BLaER1 (cell line): Measurements from ENCODE around the gene HTR2A.

Source experiments
- H3K27ac ChIP-seq: shearing (Covaris generic); formaldehyde crosslinking; 2 replicates; pipeline ENCODE4 v1.8.1; 2022
- H3K27me3 ChIP-seq: shearing (Covaris generic); formaldehyde crosslinking; 2 replicates; pipeline ENCODE4 v1.8.1; 2022
- H3K36me3 ChIP-seq: shearing (Covaris generic); formaldehyde crosslinking; 2 replicates; pipeline ENCODE4 v1.8.1; 2022
- H3K4me1 ChIP-seq: shearing (Covaris generic); formaldehyde crosslinking; 2 replicates; pipeline ENCODE4 v1.8.1; 2022
- H3K4me2 ChIP-seq: shearing (Covaris generic); formaldehyde crosslinking; 2 replicates; pipeline ENCODE4 v1.8.1; 2022
- H3K4me3 ChIP-seq: shearing (Covaris generic); formaldehyde crosslinking; 2 replicates; pipeline ENCODE4 v1.8.1; 2022
- H3K9ac ChIP-seq: shearing (Covaris generic); formaldehyde crosslinking; 2 replicates; pipeline ENCODE4 v1.8.1; 2022
- H3K9me3 ChIP-seq: shearing (Covaris generic); formaldehyde crosslinking; 2 replicates; pipeline ENCODE4 v1.8.1; 2022
- H4K20me1 ChIP-seq: shearing (Covaris generic); formaldehyde crosslinking; 2 replicates; pipeline ENCODE4 v1.8.1; 2022
- Cebpa-rat ChIP-seq: shearing (Covaris generic); IDR thresholded peaks from 2 replicates; pipeline ENCODE4 v1.8.1; 2022

Gene HTR2A

DNA sequence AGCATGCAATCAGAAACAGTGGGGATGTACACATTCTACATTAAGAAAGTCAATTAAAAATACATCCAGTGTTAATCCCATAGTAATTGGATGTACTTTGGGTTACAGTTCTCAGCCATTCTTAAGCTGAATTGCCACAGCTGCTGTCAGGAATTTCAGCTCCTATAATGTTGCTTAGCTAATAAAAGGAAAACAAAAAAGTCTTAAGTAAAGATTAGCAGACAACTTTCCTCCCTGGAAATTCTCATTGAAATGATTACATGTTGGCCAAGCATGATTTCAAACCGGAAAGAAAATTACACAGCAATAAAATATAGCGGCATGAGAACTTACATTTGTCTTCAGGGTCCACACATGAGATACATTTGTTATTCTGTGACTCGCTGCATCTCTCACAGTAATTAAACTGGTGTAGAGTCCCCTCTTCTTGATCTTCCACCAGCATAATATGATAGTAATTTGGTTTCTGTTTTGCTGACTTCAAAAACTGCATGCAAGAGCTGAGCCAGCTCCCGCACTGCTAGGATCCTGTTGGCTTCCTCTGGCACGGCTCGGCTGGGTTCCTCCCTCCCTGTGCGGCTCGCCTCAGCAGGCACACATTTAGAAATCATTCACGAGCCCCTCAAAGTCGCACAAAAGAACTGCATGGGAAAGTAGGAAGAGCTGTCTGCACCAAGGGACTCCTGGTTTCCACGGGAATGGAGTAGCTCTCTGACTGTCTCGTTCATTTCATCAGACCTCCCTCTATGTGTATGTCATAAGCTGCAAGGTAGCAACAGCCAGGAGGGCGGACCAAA lies at the start of gene HTR2A:
TSS of gene HTR2A (minus strand) at position 713 of the 797 bp plus-strand sequence. CDS start 1,147 bp downstream, outside the sequence.
- no peaks in the 10 kb centered on the region for H3K36me3 ChIP-seq
- H3K4me3 ChIP-seq: no peak within 1 kb of the TSS
- no peak for TF ChIP-seq Cebpa-rat
- no peak within 1 kb of the TSS for H3K27ac ChIP-seq
- peaks cover 27% of the 10 kb centered on the region for H3K4me1 ChIP-seq
- no peak within 1 kb of the TSS for H3K9ac ChIP-seq
- H3K4me2 ChIP-seq: peak within 1 kb of the TSS; percentile 36
- H3K9me3 ChIP-seq: no peaks in the 10 kb centered on the region
- no peaks in the 10 kb centered on the region; the same call in 1 of the 2 replicates for H3K27me3 ChIP-seq
- H4K20me1 ChIP-seq: no peaks in the 10 kb centered on the region

DNA sequence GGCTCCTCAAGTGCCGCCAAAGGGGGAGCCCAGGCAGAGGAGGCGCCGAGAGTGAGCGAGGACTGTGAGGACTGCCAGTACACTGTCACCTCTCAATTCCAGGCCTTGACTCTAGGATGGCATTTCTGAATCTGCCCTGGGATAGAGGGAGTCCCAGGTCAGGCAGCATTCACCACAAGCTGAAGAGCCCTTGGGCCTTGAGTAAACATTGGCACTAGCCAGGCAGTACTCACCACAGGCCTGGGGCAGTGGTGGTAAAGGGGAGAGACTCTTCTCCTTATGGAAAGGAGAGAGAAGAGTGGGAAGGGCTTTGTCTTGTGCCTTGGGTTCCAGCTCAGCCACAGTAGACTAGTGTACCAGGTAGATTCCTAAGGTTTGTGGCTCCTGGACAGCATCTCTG lies 39.7 kb upstream of the HTR2A start:
- H3K4me2 ChIP-seq: no peak overlapping the region
- no peak overlapping the region for H3K4me3 ChIP-seq

DNA sequence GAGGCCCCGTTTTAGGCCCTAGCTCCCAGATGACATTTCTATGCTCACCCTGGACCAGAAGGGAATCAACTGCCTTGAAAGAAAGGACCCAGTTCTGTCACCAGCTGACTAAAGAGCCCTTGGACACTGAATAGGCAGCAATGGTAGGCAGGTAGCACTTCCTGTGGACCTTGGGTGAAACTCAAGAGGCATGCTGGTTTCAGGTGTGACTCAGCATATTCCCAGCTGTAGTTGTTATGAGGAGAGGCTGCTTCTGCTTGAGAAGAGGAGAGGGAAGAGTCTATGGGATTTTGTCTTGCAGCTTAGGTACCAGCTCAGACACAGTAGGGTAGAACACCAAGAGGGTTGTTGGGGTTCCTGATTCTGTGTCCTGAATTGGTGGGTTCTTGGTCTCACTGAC lies 37.9 kb upstream of the HTR2A start:
- no peaks in the 10 kb centered on the region for H3K27me3 ChIP-seq
- TF ChIP-seq Cebpa-rat: no peak
- no peak overlapping the region for H3K9ac ChIP-seq
- H3K9me3 ChIP-seq: peaks cover 37% of the 10 kb centered on the region
- H3K27ac ChIP-seq: no peak overlapping the region
- H3K4me3 ChIP-seq: no peak overlapping the region
- H3K4me1 ChIP-seq: no peaks in the 10 kb centered on the region
- H3K4me2 ChIP-seq: no peak overlapping the region
- no peaks in the 10 kb centered on the region for H3K36me3 ChIP-seq
- H4K20me1 ChIP-seq: no peaks in the 10 kb centered on the region

More for the DNA sequence above, 39.7 kb upstream of the HTR2A start:
- no peak for TF ChIP-seq Cebpa-rat
- no peaks in the 10 kb centered on the region for H4K20me1 ChIP-seq
- H3K4me1 ChIP-seq: no peaks in the 10 kb centered on the region
- H3K9me3 ChIP-seq: peaks cover 38% of the 10 kb centered on the region
- no peak overlapping the region for H3K27ac ChIP-seq
- H3K36me3 ChIP-seq: no peaks in the 10 kb centered on the region
- H3K27me3 ChIP-seq: no peaks in the 10 kb centered on the region
- H3K9ac ChIP-seq: no peak overlapping the region

DNA sequence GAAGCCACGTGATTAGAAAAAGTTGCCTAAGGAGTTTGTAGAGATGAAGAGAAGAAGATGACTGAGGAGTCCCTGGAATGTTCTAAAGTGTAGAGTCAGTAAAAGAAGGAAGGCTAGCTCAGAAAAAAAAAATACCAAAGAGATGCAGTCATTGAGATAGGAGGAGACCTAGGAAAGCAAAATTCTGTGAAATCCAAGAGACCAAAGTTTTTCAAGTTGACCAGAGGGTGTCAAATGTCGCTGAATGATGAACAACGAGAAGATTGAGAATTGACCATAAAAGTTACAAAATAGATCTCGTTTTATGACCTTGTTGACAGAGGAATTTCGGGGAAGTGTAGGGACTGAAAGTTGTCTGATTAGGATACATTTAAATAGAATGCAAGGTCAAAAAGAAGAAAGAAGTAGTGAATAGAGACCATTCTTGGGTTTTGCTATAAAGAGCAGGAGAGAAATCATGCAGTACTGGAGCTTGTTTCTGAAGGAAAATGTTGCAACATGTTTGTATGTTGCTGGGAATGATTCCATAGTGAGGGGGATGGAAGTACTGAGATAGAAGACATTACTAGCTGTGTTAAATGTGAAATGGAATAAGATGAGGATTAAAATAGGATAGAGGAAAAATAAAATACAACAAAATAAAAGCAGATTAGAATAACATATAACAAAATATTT lies 30.2 kb upstream of the HTR2A start:
- H4K20me1 ChIP-seq: no peaks in the 10 kb centered on the region
- H3K27ac ChIP-seq: no peak overlapping the region
- H3K4me2 ChIP-seq: no peak overlapping the region
- no peaks in the 10 kb centered on the region for H3K27me3 ChIP-seq
- H3K4me3 ChIP-seq: no peak overlapping the region
- H3K36me3 ChIP-seq: no peaks in the 10 kb centered on the region
- no peak overlapping the region for H3K9ac ChIP-seq
- no peaks in the 10 kb centered on the region for H3K4me1 ChIP-seq
- H3K9me3 ChIP-seq: no peaks in the 10 kb centered on the region
- no peak for TF ChIP-seq Cebpa-rat

DNA sequence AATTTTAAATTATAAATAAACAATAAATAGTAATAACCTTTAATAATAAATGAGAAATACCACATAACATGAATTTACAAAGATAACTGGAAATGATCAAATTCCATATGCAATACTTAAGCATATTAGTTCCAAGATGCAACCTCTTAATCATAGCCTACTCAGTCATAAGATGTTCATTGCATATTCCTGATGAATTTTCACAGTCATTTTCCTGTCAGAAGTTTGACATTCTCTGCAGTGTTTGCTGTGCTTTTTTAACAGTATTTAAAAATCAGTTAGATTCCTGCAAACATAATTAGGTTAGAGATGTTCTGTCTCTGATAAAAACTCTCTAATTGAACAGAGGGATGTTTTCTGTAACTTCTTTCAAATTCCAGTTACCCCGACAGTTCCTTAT lies 28.6 kb upstream of the HTR2A start:
- Histone ChIP-seq H3K27ac (no peak overlapping the region), H4K20me1 (no peaks in the 10 kb centered on the region), H3K4me1 (no peaks in the 10 kb centered on the region), H3K4me3 (no peak overlapping the region), H3K4me2 (no peak overlapping the region), H3K36me3 (no peaks in the 10 kb centered on the region), H3K9ac (no peak overlapping the region), H3K27me3 (no peaks in the 10 kb centered on the region), H3K9me3 (no peaks in the 10 kb centered on the region)
- TF ChIP-seq Cebpa-rat: no peak

DNA sequence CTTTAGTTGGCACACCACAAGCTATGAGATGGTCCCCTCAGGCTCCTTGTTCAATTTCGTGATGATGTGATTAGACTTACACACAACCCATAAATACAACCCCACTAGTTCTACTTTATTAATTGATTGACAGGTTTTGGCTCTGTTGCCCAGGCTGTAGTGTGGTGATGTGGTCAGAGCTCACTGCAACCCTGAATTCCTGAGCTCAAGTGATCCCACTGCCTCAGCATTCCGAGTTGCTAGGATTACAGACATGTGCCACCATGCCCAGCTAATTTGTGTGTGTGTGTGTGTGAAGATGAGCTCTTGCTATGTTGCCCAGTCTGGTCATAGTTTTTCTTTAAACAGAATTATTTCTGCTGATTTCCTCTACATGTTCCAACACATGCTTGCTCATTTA lies 17.5 kb upstream of the HTR2A start:
- TF ChIP-seq Cebpa-rat: no peak

DNA sequence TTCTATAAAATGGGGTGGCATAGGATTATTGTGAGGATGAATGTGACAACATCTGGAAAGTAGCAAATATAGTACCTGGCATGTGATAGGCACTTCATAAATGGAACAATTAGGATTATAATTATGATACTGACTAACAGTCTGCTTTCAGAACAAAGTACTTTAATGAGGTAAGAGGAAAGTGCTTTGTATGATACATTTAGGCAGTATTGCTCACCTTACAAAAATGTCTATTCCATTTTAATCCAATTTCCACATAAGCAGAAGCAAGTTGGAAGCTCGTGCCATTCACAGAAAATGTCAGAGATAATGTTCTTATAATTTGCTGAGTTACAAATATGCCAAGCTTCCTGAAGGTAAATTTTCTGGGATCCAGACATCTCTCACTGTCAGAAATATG lies 16.9 kb upstream of the HTR2A start:
- Histone ChIP-seq H3K4me1 (no peaks in the 10 kb centered on the region), H3K4me3 (no peak overlapping the region), H3K9ac (no peak overlapping the region), H4K20me1 (no peaks in the 10 kb centered on the region), H3K36me3 (no peaks in the 10 kb centered on the region), H3K9me3 (peaks cover 4% of the 10 kb centered on the region; the same call in 1 of the 2 replicates), H3K27ac (no peak overlapping the region), H3K4me2 (no peak overlapping the region), H3K27me3 (no peaks in the 10 kb centered on the region)
- no peak for TF ChIP-seq Cebpa-rat

More for the DNA sequence above, 17.5 kb upstream of the HTR2A start:
- Histone ChIP-seq H4K20me1 (no peaks in the 10 kb centered on the region), H3K4me2 (no peak overlapping the region), H3K9ac (no peak overlapping the region), H3K4me1 (no peaks in the 10 kb centered on the region), H3K9me3 (peaks cover 4% of the 10 kb centered on the region; the same call in 1 of the 2 replicates), H3K27me3 (no peaks in the 10 kb centered on the region), H3K27ac (no peak overlapping the region), H3K36me3 (no peaks in the 10 kb centered on the region), H3K4me3 (no peak overlapping the region)

DNA sequence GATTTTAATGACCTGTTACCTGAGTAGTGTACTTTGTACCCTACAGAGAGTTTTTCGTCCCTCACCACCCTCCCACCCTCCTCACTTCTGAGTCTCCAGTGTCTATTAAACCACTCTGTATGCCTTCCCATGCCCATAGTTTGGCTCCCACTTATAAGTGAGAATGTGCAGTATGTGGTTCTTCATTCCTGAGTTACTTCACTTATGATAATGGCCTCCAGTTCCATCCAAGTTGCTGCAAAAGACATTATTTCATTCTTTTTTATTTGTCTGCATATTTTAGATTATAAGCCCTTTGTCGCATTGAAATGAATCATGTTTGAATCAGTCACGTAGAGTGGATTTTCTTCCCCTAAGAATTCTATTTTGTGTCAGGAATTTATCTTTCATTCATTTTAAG lies 12.2 kb upstream of the HTR2A start:
- no peaks in the 10 kb centered on the region for H3K36me3 ChIP-seq
- no peaks in the 10 kb centered on the region for H3K4me1 ChIP-seq
- no peak overlapping the region for H3K9ac ChIP-seq
- no peak overlapping the region for H3K4me2 ChIP-seq
- H3K9me3 ChIP-seq: peaks cover 4% of the 10 kb centered on the region; the same call in 1 of the 2 replicates
- H3K4me3 ChIP-seq: no peak overlapping the region
- H3K27me3 ChIP-seq: no peaks in the 10 kb centered on the region
- no peak overlapping the region for H3K27ac ChIP-seq
- TF ChIP-seq Cebpa-rat: no peak
- H4K20me1 ChIP-seq: no peaks in the 10 kb centered on the region

DNA sequence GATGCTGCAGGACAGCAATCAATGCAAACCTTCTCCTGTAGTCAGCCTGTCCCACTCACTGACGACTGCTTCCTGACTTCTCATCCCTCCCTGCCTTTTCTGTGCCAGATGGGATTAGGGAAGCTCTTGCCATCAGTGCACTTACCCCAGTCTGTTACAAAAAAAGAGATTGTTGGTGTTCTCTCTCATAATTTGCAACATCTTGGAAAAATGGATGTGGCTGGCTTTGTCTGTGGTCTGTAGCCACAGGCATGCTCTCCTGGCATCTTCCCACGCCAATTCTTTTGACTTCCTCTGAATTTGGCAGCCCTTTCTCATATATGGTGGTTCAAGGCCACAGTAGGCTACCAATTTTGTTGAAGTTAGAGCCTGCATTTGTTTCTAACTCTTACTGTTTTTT lies 11.6 kb upstream of the HTR2A start:
- no peaks in the 10 kb centered on the region for H3K4me1 ChIP-seq
- no peaks in the 10 kb centered on the region for H3K27me3 ChIP-seq
- H3K36me3 ChIP-seq: no peaks in the 10 kb centered on the region
- no peak overlapping the region for H3K27ac ChIP-seq
- no peak for TF ChIP-seq Cebpa-rat
- H3K4me3 ChIP-seq: no peak overlapping the region
- H3K9me3 ChIP-seq: peaks cover 4% of the 10 kb centered on the region; the same call in 1 of the 2 replicates
- no peak overlapping the region for H3K4me2 ChIP-seq
- H4K20me1 ChIP-seq: no peaks in the 10 kb centered on the region
- no peak overlapping the region for H3K9ac ChIP-seq

DNA sequence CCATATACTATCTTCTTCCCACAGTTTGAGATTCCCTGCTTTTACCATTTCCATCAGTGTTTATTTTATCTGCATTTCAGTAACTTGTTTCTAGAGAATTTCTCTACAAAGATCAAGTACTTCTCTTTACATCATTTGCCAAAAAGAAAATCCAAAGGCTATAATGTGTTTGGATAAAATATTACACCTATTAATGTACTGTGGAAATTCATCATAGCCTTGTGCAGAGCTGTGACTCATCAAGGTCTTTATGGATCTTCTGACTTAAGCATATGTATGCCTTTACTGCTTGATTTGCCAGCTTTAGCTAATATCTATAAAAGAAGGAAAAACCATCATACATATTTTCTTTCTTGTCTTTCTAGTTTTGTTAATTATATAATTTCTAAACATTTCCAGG lies 9.6 kb upstream of the HTR2A start:
- H3K9me3 ChIP-seq: no peaks in the 10 kb centered on the region
- no peaks in the 10 kb centered on the region for H3K27me3 ChIP-seq
- H3K4me1 ChIP-seq: no peaks in the 10 kb centered on the region
- H3K36me3 ChIP-seq: no peaks in the 10 kb centered on the region
- no peaks in the 10 kb centered on the region for H4K20me1 ChIP-seq
- H3K4me2 ChIP-seq: no peak overlapping the region
- no peak overlapping the region for H3K9ac ChIP-seq
- H3K27ac ChIP-seq: no peak overlapping the region
- H3K4me3 ChIP-seq: no peak overlapping the region
- TF ChIP-seq Cebpa-rat: no peak
